H1 (cell line): ENCODE results near the gene ABCA13. TPM values are rescaled to one million over a fixed set of nuclear protein-coding genes. Genes with fewer than 3 reads are reported as not detected.

Experiments
- CBX5 ChIP-seq: fragments of 300-800, 300-1000 bp; sonication (generic); IDR thresholded peaks from 2 replicates; pipeline ENCODE4 v1.7.1; 2016; ENCODE audit warnings: antibody characterized with exemption, low read length, low read depth
- CHD7 ChIP-seq: fragments of 300-600 bp; sonication (generic); IDR thresholded peaks from 2 replicates; pipeline ENCODE4 v1.7.1; 2012; ENCODE audit warnings: low read length, moderate library complexity, mild to moderate bottlenecking, inconsistent platforms; ENCODE audit not compliant: insufficient replicate concordance
- CREB1 ChIP-seq: IDR thresholded peaks from 2 replicates; pipeline ENCODE4 v1.6.1; 2012; ENCODE audit warnings: inconsistent platforms
- NRF1 ChIP-seq: IDR thresholded peaks from 2 replicates; pipeline ENCODE4 v1.6.1; 2011; ENCODE audit warnings: mild to moderate bottlenecking, low read depth, low read length, improper control_type of control experiment
- POU5F1 ChIP-seq: IDR thresholded peaks from 2 replicates; pipeline ENCODE4 v1.6.1; 2011; ENCODE audit warnings: low read depth, mild to moderate bottlenecking, low read length, moderate library complexity
- RAD21 ChIP-seq, 2 experiments: IDR thresholded peaks in 1 of 2; conservative IDR thresholded peaks in 1 of 2; 2 replicates each; pipeline ENCODE4 v1.6.1; 2011; ENCODE audit warnings: low read depth in 2 of 2, low read length in 2 of 2, improper control_type of control experiment in 1 of 2, inconsistent platforms in 1 of 2, mild to moderate bottlenecking in 1 of 2, moderate library complexity in 1 of 2
- SP1 ChIP-seq: IDR thresholded peaks from 2 replicates; pipeline ENCODE4 v1.6.1; 2011; ENCODE audit warnings: low read depth, low read length
- SP4 ChIP-seq: IDR thresholded peaks from 2 replicates; pipeline ENCODE4 v1.6.1; 2012; ENCODE audit warnings: low read length, inconsistent platforms
- polyA plus RNA-seq, 7 experiments: library from polyadenylated mRNA; depleted of rRNA in 3 of 7; stranded (reverse) in 5 of 7; unstranded in 2 of 7; fragments of >200 nt in 5 of 7; fragments of 200-250 nt in 2 of 7; gene quantifications; 1 replicate in 5 of 7; 2 replicates in 1 of 7; 4 replicates in 1 of 7; pipeline versions ENCODE4 v1.2.1 to v1.2.3, GENCODE V29; 2011 to 2013; ENCODE audit warnings: missing spikeins in 2 of 7, mixed read lengths in 2 of 7
- total RNA-seq: library from RNA; stranded (reverse); fragmentation: NEBNext Ultra II Directional; extraction: Animal tissue kit (Norgen Biotek cat#: 25700); gene quantifications from 2 replicates; pipeline ENCODE4 v1.2.1, GENCODE V29; 2021

The ABCA13 gene
- total and polyA plus RNA-seq, 2 of the 8 experiments (the other 6 are each of a cell fraction or from before 2014, with no cell fraction given) = 0.07 to 0.09 TPM

GRCh38 chr7:48691788-48692187, 520.5 kb downstream of the ABCA13 start (continued):
- TF ChIP-seq POU5F1 = no peak
- no peak for TF ChIP-seq NRF1
- no peak for TF ChIP-seq CHD7
- TF ChIP-seq SP1 = no peak
- TF ChIP-seq CREB1 = no peak
- TF ChIP-seq SP4 = no peak
- no peak for TF ChIP-seq RAD21 (IDR thresholded peaks at IDR 0.05 in 1 of 2, conservative IDR thresholded peaks at IDR 0.05 in 1 of 2; ENCODE audit: low read depth in 2 of 2, low read length in 2 of 2)
- no peak for TF ChIP-seq CBX5
